PC-3 (cell line): Measurements from ENCODE around the gene SENP8. TPM values are rescaled to one million over a fixed set of nuclear protein-coding genes. Genes with fewer than 3 reads are reported as not detected.

Source experiments
- ATAC-seq: fragments of 200-7000 bp; cut with Tn5 transposase; 2 replicates; pipeline ENCODE4 v1.9.1; 2020; ENCODE audit warnings: mild to moderate bottlenecking, moderate library complexity
- BruUV-seq: library from RNA; stranded (reverse); fragments of 400-500 nt; replicated peaks from 2 replicates; lab custom pipeline; 2021; lab: Mats Ljungman, UMichigan
- CTCF ChIA-PET: fragments of 300-600 bp; sonication (Branson Sonifier 250); formaldehyde crosslinking; loops from one replicate; lab custom pipeline; 2022; ENCODE audit warnings: antibody characterized with exemption; lab: Charles Lee
- POLR2A ChIA-PET: fragments of 300-600 bp; sonication (Branson Sonifier 250); formaldehyde crosslinking; loops from one replicate; lab custom pipeline; 2022; ENCODE audit warnings: antibody characterized with exemption; ENCODE audit not compliant: unreplicated experiment; lab: Charles Lee
- DNase-seq: peaks from one replicate; pipeline ENCODE4 v3.0.0-alpha.2; 2015
- H2AFZ ChIP-seq: fragments of 300-600 bp; sonication (generic); 2 replicates; pipeline ENCODE4 v1.6.0; 2016; ENCODE audit warnings: antibody characterized with exemption, low read length
- H3F3A ChIP-seq: fragments of 300-600 bp; sonication (generic); one replicate; pipeline ENCODE4 v1.6.0; 2017; ENCODE audit warnings: antibody characterized with exemption, low read length, control low read depth, mild to moderate bottlenecking; ENCODE audit not compliant: unreplicated experiment
- H3K27ac ChIP-seq: fragments of 300-600 bp; sonication (generic); 2 replicates; pipeline ENCODE4 v1.5.1; 2016; ENCODE audit warnings: mild to moderate bottlenecking, low read length
- H3K27me3 ChIP-seq: fragments of 300-600 bp; sonication (generic); 2 replicates; pipeline ENCODE4 v1.6.1; 2016; ENCODE audit warnings: low read length, mixed read lengths
- H3K36me3 ChIP-seq: fragments of 300-600 bp; sonication (generic); 2 replicates; pipeline ENCODE4 v1.6.1; 2016; ENCODE audit warnings: low read depth, mixed run types, low read length, mixed read lengths
- H3K4me1 ChIP-seq: fragments of 300-600 bp; sonication (generic); 2 replicates; pipeline ENCODE4 v1.5.1; 2016; ENCODE audit warnings: low read length; ENCODE audit not compliant: insufficient read depth
- H3K4me2 ChIP-seq: fragments of 300-600 bp; sonication (generic); 2 replicates; pipeline ENCODE4 v1.6.0; 2016; ENCODE audit warnings: low read length
- H3K4me3 ChIP-seq: fragments of 300-600 bp; sonication (generic); 2 replicates; pipeline ENCODE4 v1.5.1; 2016; ENCODE audit warnings: mild to moderate bottlenecking, low read length, mixed read lengths
- H3K79me2 ChIP-seq: fragments of 300-600 bp; sonication (generic); 2 replicates; pipeline ENCODE4 v1.6.1; 2017; ENCODE audit warnings: low read length, mixed read lengths
- H3K9ac ChIP-seq: fragments of 300-600 bp; sonication (generic); 2 replicates; pipeline ENCODE4 v1.6.0; 2016; ENCODE audit warnings: mild to moderate bottlenecking, low read length
- H3K9me2 ChIP-seq: fragments of 300-600 bp; sonication (generic); replicated peaks from 2 replicates; pipeline ENCODE4 v1.6.1; 2016; ENCODE audit warnings: mixed run types, low read length, mixed read lengths
- H3K9me3 ChIP-seq: fragments of 300-600 bp; sonication (generic); 2 replicates; pipeline ENCODE4 v1.6.1; 2016; ENCODE audit warnings: low read length, mixed read lengths
- H4K20me1 ChIP-seq: fragments of 300-600 bp; sonication (generic); 2 replicates; pipeline ENCODE4 v1.6.1; 2016; ENCODE audit warnings: low read length, mixed read lengths
- CTCF ChIP-seq: fragments of 300-600 bp; sonication (generic); conservative IDR thresholded peaks from 2 replicates; pipeline ENCODE4 v1.5.1; 2017; ENCODE audit warnings: antibody characterized with exemption, low read depth, mild to moderate bottlenecking, low read length
- EZH2 ChIP-seq: fragments of 300-600 bp; sonication (generic); IDR thresholded peaks from one replicate; pipeline ENCODE4 v1.6.1; 2017; ENCODE audit warnings: antibody characterized with exemption, mild to moderate bottlenecking, low read length; ENCODE audit not compliant: unreplicated experiment
- EZH2phosphoT487 ChIP-seq: fragments of 300-600 bp; sonication (generic); IDR thresholded peaks from 2 replicates; pipeline ENCODE4 v1.6.1; 2018; ENCODE audit warnings: mild to moderate bottlenecking, antibody characterized with exemption, low read length, borderline replicate concordance
- intact Hi-C: fragments of 100-400 bp; cut with micrococcal nuclease; formaldehyde crosslinking; loops from 2 replicates; pipeline ENCODE4 v1.9.0; 2023
- total RNA-seq: library from RNA; depleted of rRNA; stranded (reverse); fragments of >200 nt; gene quantifications from 2 replicates; pipeline ENCODE4 v1.2.3, GENCODE V29; 2014

Gene SENP8
- total RNA-seq, 1 experiment from 2014 or later: 4.2 TPM

DNA sequence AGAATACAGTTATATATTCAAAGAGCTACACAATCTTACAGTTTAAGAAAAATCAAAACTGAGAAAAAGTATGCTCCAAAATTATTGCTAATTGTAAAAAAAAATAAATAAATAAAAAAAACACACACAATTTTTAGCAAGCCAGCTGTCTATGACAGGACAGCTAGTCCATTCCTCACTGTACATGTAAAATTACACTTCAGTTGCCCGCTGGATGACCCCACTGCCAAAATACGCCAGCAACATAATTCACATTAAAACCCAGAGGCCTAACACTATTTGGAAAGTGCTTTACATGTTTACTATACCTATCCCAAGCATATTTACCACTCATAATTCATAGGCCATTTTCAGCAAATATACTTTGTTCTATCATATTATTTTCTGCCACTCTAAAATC lies 6.1 kb upstream of the SENP8 start:
- peaks cover 54% of the 10 kb centered on the region for H3K79me2 ChIP-seq
- peaks cover 8% of the 10 kb centered on the region; the same call in 1 of the 2 replicates for H3K4me1 ChIP-seq

DNA sequence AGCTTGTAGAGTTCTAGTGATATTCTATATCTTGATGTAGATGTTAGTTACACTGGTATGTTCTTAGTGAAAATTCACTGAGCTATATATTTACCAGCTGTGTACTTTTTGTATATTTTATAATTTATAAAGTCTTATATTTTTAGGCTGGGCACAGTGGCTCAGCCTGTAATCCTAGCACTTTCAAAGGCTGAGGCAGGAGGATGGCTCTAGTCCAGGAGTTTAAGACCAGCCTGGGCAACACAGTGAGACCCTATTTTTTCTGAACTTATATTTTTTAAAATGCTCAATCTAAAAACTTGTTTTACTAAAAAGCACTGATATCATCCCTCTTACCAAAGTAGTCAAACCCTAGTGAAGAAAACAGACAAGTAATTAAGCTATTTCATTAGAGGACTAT lies 5.4 kb upstream of the SENP8 start:
- intact Hi-C loops: loop anchor here (10.0 kb wide), 1 partner anchor 78 kb away; no protein-coding TSS in a partner anchor

More for the DNA sequence above, 6.1 kb upstream of the SENP8 start:
- Histone ChIP-seq H3F3A (no peaks in the 10 kb centered on the region), H3K27me3 (no peaks in the 10 kb centered on the region), H3K9me2 (no peaks in the 10 kb centered on the region), H3K4me3 (no peak overlapping the region), H3K27ac (no peak overlapping the region), H3K4me2 (no peak overlapping the region), H4K20me1 (0 out of 2 replicates have a peak, but pooled peaks cover 8% of the 10 kb centered on the region), H2AFZ (no peak overlapping the region), H3K9ac (no peak overlapping the region), H3K36me3 (no peaks in the 10 kb centered on the region), H3K9me3 (no peaks in the 10 kb centered on the region)
- DNase-seq (no peak), ATAC-seq (no peak)
- intact Hi-C loops: loop anchor here (10.0 kb wide), 1 partner anchor 77 kb away; no protein-coding TSS in a partner anchor
- CTCF ChIA-PET: interaction anchor here (0.6 kb wide), 1 partner anchor 1162 kb away, joined by 3 read pairs; no protein-coding TSS in a partner anchor
- TF ChIP-seq EZH2 (no peak), CTCF (no peak), EZH2phosphoT487 (no peak)
- no TSS peak for BruUV-seq
- POLR2A ChIA-PET: no interaction called here

More for the DNA sequence above, 5.4 kb upstream of the SENP8 start:
- POLR2A ChIA-PET: no interaction called here
- H3F3A ChIP-seq: no peaks in the 10 kb centered on the region
- H3K79me2 ChIP-seq: peaks cover 56% of the 10 kb centered on the region
- H3K4me2 ChIP-seq: no peak overlapping the region
- no peak overlapping the region for H3K27ac ChIP-seq
- H3K36me3 ChIP-seq: no peaks in the 10 kb centered on the region
- H3K9me2 ChIP-seq: no peaks in the 10 kb centered on the region
- TF ChIP-seq EZH2phosphoT487 (no peak), EZH2 (no peak), CTCF (no peak)
- H3K4me1 ChIP-seq: peaks cover 8% of the 10 kb centered on the region; the same call in 1 of the 2 replicates
- CTCF ChIA-PET: no interaction called here
- H3K27me3 ChIP-seq: no peaks in the 10 kb centered on the region
- H3K9ac ChIP-seq: no peak overlapping the region
- DNase-seq (no peak), ATAC-seq (no peak)
- no peak overlapping the region for H2AFZ ChIP-seq
- no TSS peak for BruUV-seq
- H4K20me1 ChIP-seq: 0 out of 2 replicates have a peak, but pooled peaks cover 8% of the 10 kb centered on the region
- H3K4me3 ChIP-seq: no peak overlapping the region
- H3K9me3 ChIP-seq: no peaks in the 10 kb centered on the region
